Measurements from ENCODE around the gene GSTA4.

Gene GSTA4

DNA sequence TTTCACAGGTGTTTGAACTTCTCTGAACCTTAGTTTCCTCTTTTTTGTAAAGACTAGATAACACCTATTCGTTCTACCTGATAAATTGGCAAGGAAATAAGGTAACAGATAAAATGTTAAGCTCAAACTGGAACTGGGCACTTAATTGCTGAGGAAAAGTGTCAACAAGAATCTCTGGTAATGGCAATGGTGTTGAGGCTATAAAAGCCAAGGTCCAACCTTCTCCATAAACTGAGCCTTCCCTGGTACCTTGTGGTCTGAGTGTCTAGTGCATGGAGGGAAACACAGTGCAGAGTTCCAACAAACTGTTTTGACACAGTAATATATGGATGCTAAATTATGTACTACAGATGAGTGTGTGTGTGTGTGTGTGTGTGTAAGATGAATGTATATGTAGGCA is 33.4 kb upstream of the GSTA4 start:
- no peak for TF ChIP-seq CTCF (IDR thresholded peaks at IDR 0.05; ENCODE audit: low read depth, low read length)
- DNase-seq (ENCODE audit: extremely low read depth, low read depth): no peak

- DNase-seq (ENCODE audit: extremely low read depth, low read depth): no peak
- no peak for TF ChIP-seq CTCF (IDR thresholded peaks at IDR 0.05; ENCODE audit: low read depth, low read length)
Measured at GRCh38 chr6:53027131-53027718, 32.1 kb upstream of the GSTA4 start.

- no peak for DNase-seq (ENCODE audit: extremely low read depth, low read depth)
Measured at GRCh38 chr6:53026526-53026925, 31.4 kb upstream of the GSTA4 start.

GRCh38 chr6:53023323-53023722 is 28.2 kb upstream of the GSTA4 start:
- no peak for TF ChIP-seq CTCF (IDR thresholded peaks at IDR 0.05; ENCODE audit: low read depth, low read length)
- DNase-seq (ENCODE audit: extremely low read depth, low read depth): no peak

More at GRCh38 chr6:53026526-53026925, 31.4 kb upstream of the GSTA4 start:
- TF ChIP-seq CTCF (IDR thresholded peaks at IDR 0.05; ENCODE audit: low read depth, low read length): no peak

- no peak for DNase-seq (ENCODE audit: extremely low read depth, low read depth)
- no peak for TF ChIP-seq CTCF (IDR thresholded peaks at IDR 0.05; ENCODE audit: low read depth, low read length)
Measured at GRCh38 chr6:53020005-53020744, 25.1 kb upstream of the GSTA4 start.

- TF ChIP-seq CTCF (IDR thresholded peaks at IDR 0.05; ENCODE audit: low read depth, low read length): no peak
- DNase-seq (ENCODE audit: extremely low read depth, low read depth): no peak
Measured at GRCh38 chr6:53018446-53018845, 23.4 kb upstream of the GSTA4 start.

DNA sequence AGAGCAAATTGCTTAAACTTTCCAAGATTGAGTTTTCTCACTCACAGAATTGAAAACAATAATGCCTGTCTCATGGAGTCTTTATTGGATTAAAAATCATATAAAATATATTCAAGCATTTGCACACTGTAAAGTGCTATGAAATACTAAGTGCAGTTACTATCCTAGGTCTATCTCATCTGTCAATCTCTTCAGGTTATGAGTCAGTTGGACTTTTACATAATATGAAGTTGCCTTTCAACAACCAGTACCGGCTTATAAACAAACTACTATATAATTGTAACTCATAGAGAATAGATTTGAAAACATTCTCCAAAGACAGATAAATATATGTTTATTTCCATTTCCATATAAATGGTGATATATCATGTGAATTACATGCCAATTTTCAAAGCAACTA is 20.4 kb upstream of the GSTA4 start:
- TF ChIP-seq CTCF (IDR thresholded peaks at IDR 0.05; ENCODE audit: low read depth, low read length): no peak
- DNase-seq (ENCODE audit: extremely low read depth, low read depth): no peak
